ENCODE results near the gene MRM2.

Gene MRM2

DNA sequence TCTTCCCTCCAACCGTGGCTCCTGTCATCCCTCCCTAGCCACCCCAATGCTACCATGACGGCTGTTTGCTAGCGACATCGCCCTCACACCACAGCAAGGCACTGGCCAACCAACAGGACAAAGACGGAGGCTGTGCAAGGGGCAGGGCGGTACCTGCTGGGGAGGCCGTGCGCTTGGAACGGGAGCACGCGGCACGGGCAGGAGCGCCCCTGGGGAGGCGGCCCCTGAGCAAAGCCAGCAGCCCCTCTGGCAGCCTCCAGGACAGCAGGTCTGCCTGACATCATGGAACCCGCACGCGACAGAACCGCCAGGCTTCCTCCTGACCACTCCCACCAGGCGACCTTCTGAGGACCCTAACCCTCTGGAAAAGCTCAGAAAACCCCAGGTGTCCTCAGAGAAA is 22.0 kb downstream of the MRM2 start:
- DNase-seq = no peak

- no peak for DNase-seq
These were observed 22.4 kb downstream of the MRM2 start for GRCh38 chr7:2219606-2220005.

DNA sequence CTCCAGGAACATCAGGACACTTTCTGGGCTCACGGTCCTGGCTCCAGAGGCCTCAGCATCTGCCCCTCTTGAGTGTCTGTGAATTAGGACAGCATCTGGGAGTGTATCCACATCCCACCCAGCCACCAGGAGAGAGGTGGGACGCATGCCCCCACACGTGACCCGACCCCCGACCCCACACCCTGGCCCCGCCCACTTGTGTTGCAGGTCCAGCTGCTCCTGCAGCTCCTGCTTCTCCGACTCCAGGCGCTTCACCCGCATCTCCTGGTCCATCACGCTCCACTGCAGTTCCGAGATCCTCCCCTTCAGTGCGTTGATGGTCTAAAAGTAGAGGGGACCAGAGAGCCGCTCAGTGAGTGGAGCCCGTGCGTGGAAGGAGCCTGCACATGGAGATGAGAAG is 22.9 kb downstream of the MRM2 start:
- no peak for DNase-seq

GRCh38 chr7:2218444-2218785 is 23.6 kb downstream of the MRM2 start:
- no peak for DNase-seq

GRCh38 chr7:2217716-2218443 is 24.1 kb downstream of the MRM2 start:
- no peak for DNase-seq

DNA sequence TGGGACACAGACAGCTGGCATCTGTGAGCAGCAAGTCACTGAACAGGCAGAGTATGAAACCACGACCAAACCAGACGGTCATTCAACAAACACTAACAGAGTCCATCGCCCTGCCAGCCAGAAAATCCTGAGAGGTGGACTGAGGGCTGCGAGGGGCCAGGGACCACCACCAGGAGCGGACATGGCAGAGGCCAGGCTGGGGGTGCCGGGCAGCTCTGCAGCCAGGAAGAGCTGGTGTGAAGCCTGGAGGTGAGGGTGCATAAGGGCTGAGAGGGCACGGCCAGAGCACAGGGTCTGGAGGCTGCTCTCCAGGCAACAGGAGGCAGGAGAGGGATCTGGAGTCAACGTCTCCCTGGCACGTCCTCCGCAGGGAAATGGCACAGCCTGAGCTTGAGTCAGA is 24.8 kb downstream of the MRM2 start:
- no peak for DNase-seq

DNA sequence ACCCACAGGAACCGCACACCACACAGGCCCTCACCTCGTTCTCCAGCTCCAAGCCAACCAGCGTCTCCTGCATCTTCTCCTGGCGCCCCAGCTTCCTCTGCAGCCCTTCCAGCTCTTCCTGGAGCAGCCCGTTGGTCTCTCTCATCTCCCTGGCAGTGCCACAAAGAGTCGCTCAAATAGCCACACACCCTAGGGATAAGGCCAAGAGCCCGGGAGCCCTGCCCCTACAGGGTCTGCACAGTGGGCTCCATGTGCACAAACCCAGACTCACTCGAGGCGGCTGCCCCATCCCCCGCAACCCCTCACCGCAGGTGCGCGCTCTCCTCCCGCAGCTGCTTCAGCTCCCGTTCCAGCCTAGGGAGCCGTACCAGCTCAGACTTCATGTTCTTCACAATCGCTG is 26.2 kb downstream of the MRM2 start:
- no peak for DNase-seq

DNA sequence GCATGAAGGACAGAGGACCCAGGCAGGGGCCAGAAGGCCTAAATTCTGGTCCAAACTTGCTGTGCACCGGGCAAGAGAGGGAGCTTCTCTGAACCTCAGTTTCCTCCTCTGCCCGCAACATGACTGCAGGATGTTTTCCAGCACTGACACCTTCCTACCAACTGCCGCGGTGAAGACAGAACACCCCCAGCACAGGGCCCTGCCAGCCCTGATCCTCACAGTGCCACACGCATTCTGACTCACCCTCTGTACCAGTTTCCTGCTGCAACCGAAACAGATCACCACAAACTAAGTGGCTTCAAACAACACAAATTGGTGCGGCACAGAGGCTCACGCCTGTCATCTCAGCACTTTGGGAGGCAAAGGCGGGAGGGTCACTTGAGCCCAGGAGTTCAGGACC is 27.4 kb downstream of the MRM2 start:
- no peak for DNase-seq

DNA sequence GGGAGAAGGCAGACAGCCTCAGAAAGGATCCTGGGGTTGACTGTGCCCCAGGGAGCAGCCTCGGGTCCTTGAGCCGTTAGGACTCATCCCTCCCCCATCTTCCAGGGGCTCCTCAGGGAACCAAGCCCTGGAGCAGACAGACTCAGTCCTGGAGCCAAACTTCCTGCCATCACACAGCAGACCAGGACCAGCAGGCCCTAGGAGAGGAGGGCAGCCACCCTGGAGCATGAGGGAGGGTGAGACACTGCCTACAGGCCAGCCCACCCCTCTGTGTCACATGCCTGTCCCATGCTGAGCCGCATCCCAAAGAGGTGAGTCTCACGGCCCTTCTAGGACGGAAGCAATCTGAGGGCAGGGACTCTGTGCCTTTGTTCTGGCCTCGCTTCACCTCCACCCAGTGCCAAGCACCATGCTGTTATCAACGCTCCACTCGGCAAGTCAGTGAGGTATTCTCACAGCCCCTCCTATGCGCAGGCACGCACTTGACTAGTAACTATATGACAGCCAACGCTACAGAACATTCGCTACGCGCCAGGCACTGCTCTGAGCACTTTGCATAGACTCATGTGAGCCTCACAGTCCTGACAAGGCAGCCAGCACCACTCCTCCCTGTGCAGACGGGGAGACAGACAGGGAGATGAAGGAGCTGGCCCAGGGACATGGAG is 28.3 kb downstream of the MRM2 start:
- no peak for DNase-seq

DNA sequence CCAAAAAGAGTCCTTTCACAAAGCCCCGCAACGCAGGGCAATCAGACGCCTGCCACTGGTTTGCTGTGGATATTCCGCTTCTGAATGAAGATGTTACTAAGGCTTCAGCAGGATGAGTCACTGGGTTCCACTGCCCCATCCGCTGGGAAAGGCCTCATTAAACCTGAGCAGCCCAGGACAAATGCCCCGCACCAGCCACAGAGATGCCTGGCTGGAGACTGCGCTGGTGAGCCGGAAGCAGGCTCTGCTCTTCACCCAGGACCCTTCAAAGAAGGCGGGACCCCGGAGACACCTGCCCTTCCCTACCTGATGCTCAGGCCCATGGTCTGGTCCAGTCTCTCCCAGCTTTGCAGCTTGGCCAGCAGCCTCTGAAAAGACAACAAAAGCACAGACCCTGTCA is 29.1 kb downstream of the MRM2 start:
- DNase-seq = no peak

GRCh38 chr7:2211926-2212325 is 30.1 kb downstream of the MRM2 start:
- no peak for DNase-seq

DNA sequence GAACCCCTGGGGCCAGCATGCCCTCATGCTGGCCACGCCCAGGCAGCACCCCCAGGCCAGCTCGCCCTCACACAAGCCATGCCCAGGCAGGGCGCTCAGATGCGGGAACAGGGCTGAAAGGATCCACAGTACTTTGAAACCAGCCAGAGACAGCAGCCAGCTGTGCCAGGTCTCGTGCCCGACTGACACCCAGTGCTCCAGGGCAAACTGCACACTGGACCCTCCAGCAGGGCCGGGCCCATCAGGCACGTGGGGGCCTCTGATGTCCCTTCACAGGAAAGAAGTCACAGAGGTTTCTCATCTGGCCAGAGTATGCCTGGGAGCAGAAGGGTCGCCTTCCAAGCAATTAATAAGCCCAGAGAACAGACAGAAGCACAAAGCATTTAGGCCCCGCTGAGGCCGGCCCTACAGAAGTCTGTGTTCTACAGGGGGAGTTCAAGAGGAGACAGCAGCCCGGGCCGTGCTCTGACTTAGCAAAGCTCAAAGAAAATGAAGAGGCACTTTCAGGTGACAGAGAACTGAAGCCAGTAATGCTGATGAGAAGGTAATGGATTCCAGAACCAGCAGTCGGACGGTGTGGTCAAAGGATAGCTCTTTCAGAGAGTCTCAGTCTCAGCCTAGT is 30.6 kb downstream of the MRM2 start:
- no peak for DNase-seq

GRCh38 chr7:2210551-2211258 is 31.3 kb downstream of the MRM2 start:
- DNase-seq = no peak

- DNase-seq = no peak
These were observed 32.1 kb downstream of the MRM2 start for GRCh38 chr7:2209961-2210323.

GRCh38 chr7:2209146-2209960 is 32.7 kb downstream of the MRM2 start:
- peak; percentile 14 for DNase-seq

DNA sequence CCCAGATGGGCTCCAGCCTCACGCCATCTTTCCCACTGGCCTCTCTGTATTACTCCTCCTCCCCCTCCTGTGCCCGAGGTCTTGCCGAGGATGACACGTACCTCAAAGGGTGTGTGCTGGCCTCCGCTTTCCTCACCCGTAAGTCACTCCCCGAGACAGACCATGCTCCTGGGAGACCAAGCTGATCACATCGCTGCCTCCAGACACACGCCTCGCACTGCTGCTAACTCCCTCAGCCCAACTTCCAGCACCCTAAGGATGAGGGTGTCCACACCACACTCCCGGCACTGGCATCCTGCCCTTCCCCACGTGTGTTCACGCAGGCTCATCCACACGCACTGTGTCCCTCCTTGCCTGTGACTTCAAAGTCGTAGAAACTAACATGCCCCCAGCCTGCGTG is 33.3 kb downstream of the MRM2 start:
- DNase-seq = no peak

GRCh38 chr7:2205036-2205780 is 36.8 kb downstream of the MRM2 start:
- no peak for DNase-seq

DNA sequence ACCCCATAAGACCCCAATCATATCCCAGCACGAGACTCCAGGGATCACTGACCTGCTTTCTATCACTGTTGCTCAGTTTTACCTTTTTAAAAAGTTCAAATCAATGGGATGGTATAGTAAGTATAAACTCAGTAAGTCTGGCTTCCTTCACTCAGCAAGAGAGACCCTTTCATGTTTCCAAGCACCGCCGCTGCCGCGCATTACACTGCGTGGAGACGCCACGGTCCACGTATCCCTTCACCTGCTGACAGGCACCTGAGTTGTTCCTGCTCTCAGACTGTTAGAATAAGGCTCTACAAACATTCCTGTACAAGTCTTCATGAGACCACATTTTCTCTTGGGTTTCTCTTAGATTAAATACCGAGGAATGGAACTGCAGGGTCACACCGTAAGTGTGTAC is 37.6 kb downstream of the MRM2 start:
- no peak for DNase-seq

- DNase-seq = no peak
These were observed 38.2 kb downstream of the MRM2 start for GRCh38 chr7:2203766-2204300.

GRCh38 chr7:2202901-2203765 is 38.9 kb downstream of the MRM2 start:
- DNase-seq = no peak

DNA sequence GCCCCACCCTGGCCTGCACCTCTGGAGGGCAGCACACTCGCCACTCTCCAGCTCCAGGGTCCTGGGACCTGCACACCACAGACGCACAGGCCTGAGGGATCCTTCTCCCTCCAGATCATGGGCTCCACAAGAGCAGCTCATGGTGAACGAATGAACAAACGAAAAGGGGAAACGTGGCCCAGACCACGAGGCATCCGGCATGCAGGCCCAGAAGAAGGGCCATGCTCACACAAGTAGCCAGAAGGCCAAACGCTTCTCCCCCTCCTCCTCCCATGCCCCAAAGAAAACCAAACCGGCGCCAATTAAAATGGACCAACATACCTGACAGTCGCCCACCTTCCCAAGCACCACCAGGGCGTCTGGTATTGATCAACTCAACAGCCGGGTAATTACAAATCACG is 39.6 kb downstream of the MRM2 start:
- DNase-seq = no peak

Data from NCI-H2029 (cell line).